ENCODE measurements around the gene CSTF1. TPM values are rescaled to one million over a fixed set of nuclear protein-coding genes. Genes with fewer than 3 reads are reported as not detected.

The CSTF1 gene
- total RNA-seq, 1 donor from 2014 or later, result 46.8 TPM

DNA sequence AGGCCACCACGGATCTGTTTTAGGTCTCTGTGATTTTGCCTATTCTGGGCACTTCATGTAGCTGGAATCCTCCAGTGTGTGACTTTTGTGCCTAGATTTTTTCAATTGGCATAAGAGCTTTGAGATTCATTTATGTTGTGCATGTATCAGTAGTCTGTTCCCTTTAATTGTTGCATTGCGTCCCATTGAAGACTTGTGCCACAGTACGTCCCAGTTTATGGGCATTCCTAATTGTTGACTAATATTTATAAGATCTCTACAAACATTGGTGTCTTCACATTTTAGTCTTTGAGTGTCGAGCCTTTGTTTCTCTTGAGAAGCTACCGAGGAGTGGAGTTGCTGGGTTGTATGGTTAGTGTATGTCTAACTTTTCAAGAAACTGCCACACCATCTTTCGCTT lies 34.4 kb upstream of the CSTF1 start:
- Mint-ChIP-seq H3K36me3 (ENCODE audit: insufficient read depth) (no peaks in the 10 kb centered on the region), H3K27ac (no peak overlapping the region), H3K9me3 (ENCODE audit: low read depth) (no peaks in the 10 kb centered on the region), H3K27me3 (peaks cover 2% of the 10 kb centered on the region), H3K4me1 (ENCODE audit: low read depth) (peaks cover 12% of the 10 kb centered on the region), H3K4me3 (ENCODE audit: low read depth) (peak overlapping the region; percentile 70)
- TF ChIP-seq, protein P1, sequence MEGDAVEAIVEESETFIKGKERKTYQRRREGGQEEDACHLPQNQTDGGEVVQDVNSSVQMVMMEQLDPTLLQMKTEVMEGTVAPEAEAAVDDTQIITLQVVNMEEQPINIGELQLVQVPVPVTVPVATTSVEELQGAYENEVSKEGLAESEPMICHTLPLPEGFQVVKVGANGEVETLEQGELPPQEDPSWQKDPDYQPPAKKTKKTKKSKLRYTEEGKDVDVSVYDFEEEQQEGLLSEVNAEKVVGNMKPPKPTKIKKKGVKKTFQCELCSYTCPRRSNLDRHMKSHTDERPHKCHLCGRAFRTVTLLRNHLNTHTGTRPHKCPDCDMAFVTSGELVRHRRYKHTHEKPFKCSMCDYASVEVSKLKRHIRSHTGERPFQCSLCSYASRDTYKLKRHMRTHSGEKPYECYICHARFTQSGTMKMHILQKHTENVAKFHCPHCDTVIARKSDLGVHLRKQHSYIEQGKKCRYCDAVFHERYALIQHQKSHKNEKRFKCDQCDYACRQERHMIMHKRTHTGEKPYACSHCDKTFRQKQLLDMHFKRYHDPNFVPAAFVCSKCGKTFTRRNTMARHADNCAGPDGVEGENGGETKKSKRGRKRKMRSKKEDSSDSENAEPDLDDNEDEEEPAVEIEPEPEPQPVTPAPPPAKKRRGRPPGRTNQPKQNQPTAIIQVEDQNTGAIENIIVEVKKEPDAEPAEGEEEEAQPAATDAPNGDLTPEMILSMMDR (IDR thresholded peaks at IDR 0.05; ENCODE audit: unreplicated experiment), result no peak
- no peak for DNase-seq (ENCODE audit: low spot score, unreplicated experiment)

DNA sequence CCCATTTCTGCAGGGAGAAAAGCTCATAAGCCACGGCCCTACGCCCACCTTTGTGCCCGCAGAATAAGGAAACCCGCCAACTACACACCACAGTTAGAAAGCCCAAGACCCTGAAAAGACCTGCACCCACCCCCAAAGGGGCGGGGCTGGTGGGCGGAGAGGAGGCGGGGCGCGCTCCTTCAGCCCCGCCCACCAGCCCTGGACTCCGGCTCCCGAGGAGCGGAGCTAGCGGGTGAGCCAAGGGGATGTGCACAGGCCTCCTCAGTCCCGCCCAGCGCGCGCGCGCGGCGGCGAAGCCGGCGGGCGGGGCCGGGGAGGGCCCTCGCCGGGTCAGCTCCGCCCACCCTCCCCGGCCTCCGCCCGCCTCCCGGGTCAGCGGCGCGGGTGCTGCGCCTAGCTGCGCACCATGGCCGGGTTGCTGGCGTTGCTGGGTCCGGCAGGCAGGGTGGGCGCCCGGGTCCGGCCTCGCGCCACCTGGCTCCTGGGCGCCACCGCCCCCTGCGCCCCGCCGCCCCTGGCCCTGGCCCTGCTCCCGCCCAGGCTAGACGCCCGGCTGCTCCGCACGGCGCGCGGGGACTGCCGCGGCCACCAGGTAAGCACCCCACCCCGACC lies 33.7 kb upstream of the CSTF1 start, which contains the start of gene FAM210B:
Gene FAM210B, plus strand, starts transcription at position 375 of the 612 bp plus-strand sequence. Its CDS starts 32 bp downstream, at position 407.
- peaks cover 2% of the 10 kb centered on the region for H3K27me3 Mint-ChIP-seq
- H3K4me1 Mint-ChIP-seq (ENCODE audit: low read depth), result peaks cover 12% of the 10 kb centered on the region
- peak within 1 kb of the TSS; percentile 90 for H3K4me3 Mint-ChIP-seq (ENCODE audit: low read depth)
- no peaks in the 10 kb centered on the region for H3K9me3 Mint-ChIP-seq (ENCODE audit: low read depth)
- H3K36me3 Mint-ChIP-seq (ENCODE audit: insufficient read depth), result no peaks in the 10 kb centered on the region
- DNase-seq (ENCODE audit: low spot score, unreplicated experiment), result peak; percentile 77
- peak within 1 kb of the TSS; percentile 95 for H3K27ac Mint-ChIP-seq
- TF ChIP-seq, protein P1 (IDR thresholded peaks at IDR 0.05; ENCODE audit: unreplicated experiment), result no peak

DNA sequence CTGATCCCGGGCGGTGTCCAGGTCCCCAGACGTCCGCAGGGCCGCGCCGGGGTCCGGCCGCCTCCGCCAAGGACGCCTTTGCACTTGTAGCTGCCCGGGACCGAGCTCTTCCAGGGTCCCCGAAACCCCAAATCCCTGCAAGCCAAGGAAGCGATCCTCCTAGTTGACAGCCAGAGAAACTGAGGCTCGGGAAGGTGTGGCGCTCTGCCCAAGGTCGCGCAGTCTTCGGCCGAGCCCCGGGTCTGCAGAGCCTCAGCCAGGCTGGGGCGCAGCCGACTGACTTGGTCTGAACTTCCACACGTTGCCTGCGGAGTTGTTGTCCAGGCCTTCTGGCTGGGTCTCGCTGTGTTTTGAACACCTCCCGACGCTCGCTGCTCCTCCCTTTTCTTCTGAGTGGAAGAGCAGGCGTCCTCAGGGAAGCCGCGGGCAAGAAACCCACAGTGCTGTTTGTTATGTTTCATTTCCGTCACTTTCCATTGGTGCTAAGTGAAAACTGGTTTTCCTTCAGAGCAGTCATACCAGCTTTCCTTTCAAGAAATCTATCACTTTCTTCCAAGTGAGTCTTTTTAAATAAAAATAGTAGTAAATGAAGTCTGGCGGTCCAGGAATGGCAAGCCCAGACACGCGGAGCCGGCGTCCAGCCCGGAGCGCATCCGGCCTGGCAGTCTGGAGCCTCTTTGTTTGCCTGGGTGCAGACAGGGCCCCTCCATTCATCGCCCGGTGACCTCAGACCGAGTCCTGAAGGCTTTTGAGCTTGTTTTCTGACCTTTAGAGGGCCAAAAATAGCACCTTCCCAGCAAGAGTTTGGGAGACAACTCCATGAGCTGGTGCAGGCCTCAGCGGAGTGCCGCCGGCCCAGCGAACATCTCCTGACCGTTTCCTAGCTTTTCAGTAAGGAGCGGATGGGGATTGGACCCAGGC lies 33.0 kb upstream of the CSTF1 start:
- DNase-seq (ENCODE audit: low spot score, unreplicated experiment), result peak; percentile 12
- H3K9me3 Mint-ChIP-seq (ENCODE audit: low read depth), result no peaks in the 10 kb centered on the region
- H3K27me3 Mint-ChIP-seq, result peaks cover 2% of the 10 kb centered on the region
- peaks cover 12% of the 10 kb centered on the region for H3K4me1 Mint-ChIP-seq (ENCODE audit: low read depth)
- TF ChIP-seq, protein P1 (IDR thresholded peaks at IDR 0.05; ENCODE audit: unreplicated experiment), result no peak
- H3K27ac Mint-ChIP-seq, result peak overlapping the region; percentile 95
- peak overlapping the region; percentile 90 for H3K4me3 Mint-ChIP-seq (ENCODE audit: low read depth)
- H3K36me3 Mint-ChIP-seq (ENCODE audit: insufficient read depth), result peaks cover 2% of the 10 kb centered on the region

DNA sequence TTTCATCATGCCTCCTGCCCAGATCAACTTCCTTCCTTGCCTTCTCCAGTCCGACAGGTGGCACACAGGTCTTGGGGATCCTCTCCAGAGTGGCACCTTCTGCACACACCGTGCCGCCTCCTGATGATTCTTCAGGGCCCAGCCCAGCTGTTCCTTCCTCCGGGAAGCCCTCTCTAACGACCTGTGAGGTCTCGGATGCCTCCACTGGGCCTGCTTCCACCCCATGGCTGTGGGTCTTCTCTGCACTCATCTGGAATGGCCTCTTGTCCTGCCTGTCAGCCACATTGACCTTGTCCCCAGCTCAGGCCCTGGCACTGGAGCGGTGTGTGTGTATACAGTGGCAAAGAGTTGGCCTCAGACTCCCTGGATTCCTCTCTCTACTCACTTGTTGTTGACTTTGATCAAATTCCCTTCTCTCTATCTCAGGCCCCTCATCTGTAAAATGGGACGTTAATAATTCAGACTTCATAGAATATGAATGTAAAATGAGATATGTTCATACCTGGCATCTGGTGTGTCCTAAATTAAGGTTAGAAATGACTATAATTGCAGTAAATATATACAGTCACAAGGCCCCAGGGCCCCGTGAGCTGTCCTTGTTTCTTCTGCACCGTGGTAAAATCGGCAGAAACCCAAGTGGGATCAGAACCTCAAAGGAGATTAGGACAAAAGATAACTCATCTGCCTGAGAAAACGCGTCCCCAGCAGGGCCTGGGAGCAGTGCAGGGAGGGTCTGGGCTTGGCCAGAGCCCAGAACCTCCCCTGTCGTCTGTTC lies 32.1 kb upstream of the CSTF1 start:
- peaks cover 12% of the 10 kb centered on the region for H3K4me1 Mint-ChIP-seq (ENCODE audit: low read depth)
- TF ChIP-seq, protein P1 (IDR thresholded peaks at IDR 0.05; ENCODE audit: unreplicated experiment), result no peak
- H3K27me3 Mint-ChIP-seq, result peaks cover 2% of the 10 kb centered on the region
- DNase-seq (ENCODE audit: low spot score, unreplicated experiment), result no peak
- H3K36me3 Mint-ChIP-seq (ENCODE audit: insufficient read depth), result peaks cover 3% of the 10 kb centered on the region
- peak overlapping the region; percentile 90 for H3K4me3 Mint-ChIP-seq (ENCODE audit: low read depth)
- no peaks in the 10 kb centered on the region for H3K9me3 Mint-ChIP-seq (ENCODE audit: low read depth)
- peak overlapping the region; percentile 95 for H3K27ac Mint-ChIP-seq

DNA sequence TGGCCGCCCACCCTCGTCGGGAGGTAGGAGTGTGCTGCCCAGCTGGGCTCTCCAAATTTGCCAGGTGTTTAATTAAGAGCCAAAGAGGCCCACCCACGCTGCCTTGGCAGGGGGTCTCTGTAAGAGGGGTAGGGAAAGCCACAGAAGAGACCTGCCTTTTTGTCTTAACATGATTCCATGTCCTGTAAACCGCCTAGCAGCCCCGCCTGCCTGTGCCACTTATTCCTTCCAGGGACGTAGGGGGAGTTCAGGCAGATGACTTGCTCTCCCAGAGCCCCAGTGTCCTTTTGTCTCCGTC lies 31.6 kb upstream of the CSTF1 start:
- Mint-ChIP-seq H3K9me3 (ENCODE audit: low read depth) (no peaks in the 10 kb centered on the region), H3K27ac (peak overlapping the region; percentile 47), H3K4me3 (ENCODE audit: low read depth) (peak overlapping the region; percentile 90), H3K4me1 (ENCODE audit: low read depth) (peaks cover 12% of the 10 kb centered on the region), H3K36me3 (ENCODE audit: insufficient read depth) (peaks cover 6% of the 10 kb centered on the region), H3K27me3 (peaks cover 2% of the 10 kb centered on the region)
- no peak for DNase-seq (ENCODE audit: low spot score, unreplicated experiment)
- TF ChIP-seq, protein P1 (IDR thresholded peaks at IDR 0.05; ENCODE audit: unreplicated experiment), result no peak
